NOMO-1 treated with DMSO at 0.1 percent for 48 hours (cell line): ENCODE measurements around the gene PNMA1.
A peak's percentile ranks its signal among the peaks of the same experiment; 100 is the strongest.

Experiments
- DNase-seq: peaks from one replicate; lab custom pipeline; 2025; ENCODE audit not compliant: unreplicated experiment; lab: John Stamatoyannopoulos, UW

Gene PNMA1

GRCh38 chr14:73713803-73714655 lies at the start of gene PNMA1:
Gene PNMA1 (minus strand): TSS chr14:73714384. CDS start chr14:73713639, 745 bp downstream.
- DNase-seq = peak; percentile 54

DNA sequence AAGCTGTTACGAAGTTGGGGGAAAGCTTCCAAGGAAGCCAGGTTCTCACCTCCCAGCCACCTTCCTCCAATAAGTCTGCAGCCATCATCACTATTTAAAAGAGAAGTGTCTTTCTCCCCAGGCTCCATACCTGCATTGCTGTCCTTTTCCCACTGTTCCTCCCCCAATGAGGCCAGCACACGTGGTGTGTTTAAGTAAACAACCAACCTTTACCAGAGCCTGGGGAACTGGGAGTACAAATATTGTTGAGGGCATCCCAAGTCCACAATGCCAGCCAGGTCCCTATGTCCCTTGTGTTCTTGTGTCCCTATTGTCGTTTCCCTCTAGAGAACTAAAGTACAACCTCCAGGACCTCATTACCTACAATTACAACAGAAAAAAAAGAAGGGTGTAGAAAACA lies 49.2 kb upstream of the PNMA1 start:
- DNase-seq = no peak

DNA sequence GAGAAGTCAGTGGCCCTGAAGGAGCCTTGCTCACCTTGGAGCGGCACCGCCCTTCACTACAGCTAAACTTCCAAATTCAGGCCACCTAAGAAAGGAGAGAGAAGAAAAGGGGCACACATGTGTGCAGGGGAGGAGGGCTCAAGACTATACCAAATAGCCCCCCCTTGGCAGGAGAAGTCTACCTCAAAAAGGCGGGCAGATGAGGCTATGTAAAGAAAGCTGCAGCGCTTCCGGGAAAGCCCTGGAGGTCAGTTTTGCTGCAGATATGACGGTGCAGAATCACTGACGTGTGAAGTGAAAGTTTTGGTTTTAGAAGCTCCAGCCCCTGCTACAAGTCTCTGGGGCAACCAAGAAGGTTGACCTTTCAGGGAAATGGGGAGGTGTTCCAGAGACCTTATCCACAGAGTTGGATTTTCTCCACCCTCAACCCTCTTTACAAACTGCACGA lies 48.2 kb upstream of the PNMA1 start:
- DNase-seq = peak; percentile 38

- DNase-seq = no peak
These were observed 47.6 kb upstream of the PNMA1 start for GRCh38 chr14:73761618-73762355.

GRCh38 chr14:73760598-73761586 lies 46.7 kb upstream of the PNMA1 start:
- no peak for DNase-seq

DNA sequence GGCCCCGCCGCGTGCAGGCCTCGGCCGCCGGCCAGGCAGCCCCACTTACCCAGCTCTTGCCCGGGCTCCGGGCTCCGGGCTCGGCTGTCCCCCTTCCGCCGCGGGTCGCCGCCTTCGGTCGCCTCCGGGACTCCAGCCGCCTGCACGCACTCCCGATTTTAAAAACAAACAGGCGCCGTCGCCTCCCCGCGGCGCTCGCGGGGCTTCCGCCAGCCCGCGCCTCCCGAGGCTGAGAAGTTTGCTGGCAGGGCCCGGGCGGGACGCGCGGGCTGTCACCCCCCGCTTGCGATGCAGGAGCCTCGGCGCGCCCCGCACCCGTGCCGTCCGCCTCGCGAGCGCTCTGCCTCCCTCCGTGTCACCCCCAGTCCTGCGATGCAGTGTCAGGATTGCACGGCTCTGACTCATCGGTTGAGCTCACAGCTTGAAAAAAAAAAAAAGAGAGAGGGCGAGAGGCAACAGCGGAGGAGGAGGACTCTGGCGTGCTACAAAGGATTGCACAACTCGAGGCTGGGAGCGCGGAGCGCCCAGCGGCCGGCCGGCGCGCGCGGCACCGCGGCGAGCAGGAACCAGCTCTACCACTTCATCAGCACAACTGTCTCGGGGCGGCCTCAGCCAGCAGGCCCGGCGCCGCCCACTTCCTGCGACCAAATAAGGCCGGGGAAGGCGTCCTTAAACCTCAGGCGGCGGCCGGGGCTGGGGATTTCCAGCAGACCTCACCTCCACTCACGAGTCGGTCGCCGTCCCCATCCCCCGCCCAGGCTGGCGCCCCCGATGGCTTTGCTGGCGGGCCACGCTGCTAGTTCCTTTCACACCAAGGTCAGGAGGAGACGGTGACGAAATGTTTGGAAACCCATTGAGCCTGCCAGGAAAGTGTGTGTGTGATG lies 45.8 kb upstream of the PNMA1 start:
- peak; percentile 99 for DNase-seq

DNA sequence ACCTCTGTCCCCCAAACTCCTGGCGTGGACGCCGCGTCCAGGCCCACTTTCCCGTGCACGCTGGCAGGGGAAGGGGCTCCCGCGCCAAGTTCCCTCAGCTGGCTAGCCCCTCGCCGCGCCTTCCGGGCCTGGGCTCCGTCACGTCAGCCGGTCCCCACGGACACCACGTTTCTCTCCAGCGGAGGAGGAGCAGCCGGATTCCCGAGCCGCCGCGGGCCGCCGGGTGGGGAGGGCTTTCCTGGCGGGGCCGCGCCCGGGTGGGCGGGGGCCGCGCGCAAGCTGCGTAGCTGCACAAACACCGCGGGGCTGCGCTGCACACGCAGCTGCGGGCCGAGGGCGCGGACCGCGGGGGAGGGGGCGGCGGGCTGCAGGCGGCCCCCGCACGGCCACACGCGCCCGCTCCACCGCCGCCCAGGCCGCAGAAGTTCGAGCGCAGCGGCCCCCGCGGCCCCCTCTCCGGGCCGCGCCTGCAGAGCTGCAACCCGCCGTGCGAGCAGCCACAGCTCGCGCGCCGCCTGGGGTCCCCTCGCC lies 45.1 kb upstream of the PNMA1 start:
- no peak for DNase-seq

DNA sequence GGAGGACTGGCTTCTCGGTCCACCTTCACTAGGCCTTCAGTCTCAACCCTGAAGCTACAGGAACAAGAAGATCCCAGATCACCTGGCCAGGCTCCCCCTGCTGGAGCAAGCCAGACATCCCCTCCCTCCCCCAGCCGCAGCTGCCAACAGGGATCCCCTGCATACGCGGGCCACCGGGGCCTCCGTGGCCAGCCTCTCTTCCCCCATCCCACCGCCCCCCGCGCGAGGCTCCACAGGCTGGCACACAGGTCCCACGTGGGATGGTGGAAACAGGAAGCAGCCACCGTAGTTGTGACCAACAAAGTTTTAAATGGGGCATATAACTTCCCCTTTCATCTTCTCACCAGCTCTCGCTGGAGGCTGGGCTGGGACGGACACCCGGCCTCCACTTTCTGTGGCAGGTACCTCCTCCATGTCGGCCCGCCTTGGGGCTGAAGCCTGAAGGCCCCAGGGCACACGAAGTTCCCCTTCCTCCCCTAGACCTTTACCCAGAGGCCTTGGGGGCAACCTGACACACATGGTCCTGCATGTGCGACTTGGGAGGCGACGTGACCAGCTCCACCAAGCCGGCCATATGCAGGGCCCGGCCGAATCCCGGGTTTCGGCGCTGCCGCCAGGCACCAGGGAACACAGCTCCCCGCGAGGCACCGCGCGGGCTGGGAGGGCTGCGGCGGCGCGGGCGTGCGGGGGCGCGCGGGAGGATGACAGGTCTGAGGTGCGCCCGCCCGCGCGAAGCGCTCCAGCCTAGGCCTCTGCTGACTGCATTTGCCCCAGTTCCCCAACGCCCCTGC lies 44.4 kb upstream of the PNMA1 start:
- peak; percentile 95 for DNase-seq

GRCh38 chr14:73757876-73758391 lies 43.8 kb upstream of the PNMA1 start:
- no peak for DNase-seq

DNA sequence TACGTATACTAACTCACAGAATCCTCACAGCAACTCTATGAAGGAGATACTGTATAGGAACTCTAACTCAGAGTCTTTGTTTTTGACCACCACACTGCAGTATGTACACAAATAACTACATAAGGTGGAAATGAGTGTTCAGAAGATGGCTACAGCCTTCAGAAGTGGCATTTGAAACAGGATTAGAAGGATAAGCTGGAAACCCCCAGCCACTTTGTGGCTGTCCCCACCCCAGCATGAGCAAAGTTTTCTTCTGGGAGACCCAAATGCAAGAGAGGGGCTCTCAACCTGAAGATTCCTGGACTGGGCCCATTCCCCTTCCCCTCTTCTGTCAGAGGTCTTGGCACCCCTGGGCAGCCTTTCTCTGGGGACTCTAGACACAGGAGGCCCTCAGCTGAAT lies 43.2 kb upstream of the PNMA1 start:
- no peak for DNase-seq

- no peak for DNase-seq
These were observed 41.3 kb upstream of the PNMA1 start for GRCh38 chr14:73755434-73756014.

- DNase-seq = no peak
These were observed 40.8 kb upstream of the PNMA1 start for GRCh38 chr14:73754911-73755360.

GRCh38 chr14:73753887-73754795 lies 40.0 kb upstream of the PNMA1 start:
- DNase-seq = peak; percentile 79

DNA sequence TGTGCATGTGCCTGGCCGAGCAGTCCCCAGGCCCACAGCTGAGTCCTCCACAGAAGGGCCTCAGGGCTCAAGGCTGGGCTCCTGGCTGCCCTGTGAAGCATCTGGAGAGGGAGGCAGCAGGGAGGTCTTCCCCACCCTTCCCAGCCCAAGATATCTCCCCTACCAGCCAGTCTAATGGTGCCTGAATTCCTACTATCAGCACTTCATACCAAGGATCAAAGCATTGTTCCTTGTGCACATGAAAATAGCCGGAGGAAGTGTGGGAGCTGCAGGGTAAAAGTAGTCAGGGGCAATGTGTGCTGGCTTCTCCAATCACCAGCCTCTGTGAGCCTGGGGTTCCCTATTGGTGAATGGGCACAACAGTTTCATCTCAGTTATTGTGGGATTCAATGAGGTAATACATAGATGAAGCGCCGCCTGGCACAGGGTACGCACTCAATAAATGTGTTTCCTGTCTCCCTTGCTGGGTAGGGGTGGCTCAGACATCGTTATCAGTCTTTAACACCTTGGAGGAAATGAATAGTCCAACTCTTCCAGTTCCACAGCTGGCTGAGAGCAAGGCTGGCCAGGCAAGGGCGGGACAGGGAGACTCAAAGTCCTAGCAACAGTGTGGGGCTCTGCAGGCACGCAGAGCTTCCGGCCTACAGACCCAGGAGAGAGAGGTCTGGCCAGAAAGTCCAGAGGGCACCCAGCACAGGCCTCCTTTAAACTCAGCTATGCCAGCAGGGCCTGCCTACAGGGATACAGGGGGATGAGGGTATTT lies 39.1 kb upstream of the PNMA1 start:
- DNase-seq = no peak

DNA sequence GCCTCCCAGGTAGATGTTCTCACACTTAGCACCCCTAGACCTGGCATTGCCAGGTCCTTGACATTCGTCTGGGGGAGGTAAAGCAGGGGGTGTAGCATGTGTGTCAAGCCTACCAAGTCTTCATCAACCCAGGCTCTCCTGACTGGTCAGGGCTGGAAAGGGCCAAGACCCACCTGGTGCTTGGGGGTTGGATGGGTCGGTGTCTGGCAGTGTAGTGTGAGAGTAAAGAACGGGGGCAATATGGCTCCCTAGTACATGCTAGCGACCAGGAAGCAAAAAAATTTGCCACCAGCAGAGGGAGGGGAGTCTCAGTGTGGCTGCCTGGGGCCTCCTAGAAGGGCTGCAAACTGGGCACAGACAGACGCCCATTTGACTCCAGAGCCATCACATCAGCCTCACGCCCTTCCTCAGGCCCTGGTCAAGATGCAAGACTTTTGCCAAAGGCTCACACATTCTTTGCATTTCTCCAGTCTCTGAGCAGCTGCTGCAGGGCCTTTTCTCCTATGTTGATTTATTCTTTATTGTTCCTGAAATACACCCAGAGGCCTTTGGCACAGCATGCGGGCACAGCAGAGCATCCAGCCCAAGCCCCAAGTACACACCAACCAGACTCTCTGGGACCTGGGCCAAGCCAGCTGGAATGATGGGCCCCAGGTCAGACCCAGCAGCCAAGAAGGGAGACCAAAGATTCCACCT lies 38.3 kb upstream of the PNMA1 start:
- DNase-seq = peak; percentile 3

DNA sequence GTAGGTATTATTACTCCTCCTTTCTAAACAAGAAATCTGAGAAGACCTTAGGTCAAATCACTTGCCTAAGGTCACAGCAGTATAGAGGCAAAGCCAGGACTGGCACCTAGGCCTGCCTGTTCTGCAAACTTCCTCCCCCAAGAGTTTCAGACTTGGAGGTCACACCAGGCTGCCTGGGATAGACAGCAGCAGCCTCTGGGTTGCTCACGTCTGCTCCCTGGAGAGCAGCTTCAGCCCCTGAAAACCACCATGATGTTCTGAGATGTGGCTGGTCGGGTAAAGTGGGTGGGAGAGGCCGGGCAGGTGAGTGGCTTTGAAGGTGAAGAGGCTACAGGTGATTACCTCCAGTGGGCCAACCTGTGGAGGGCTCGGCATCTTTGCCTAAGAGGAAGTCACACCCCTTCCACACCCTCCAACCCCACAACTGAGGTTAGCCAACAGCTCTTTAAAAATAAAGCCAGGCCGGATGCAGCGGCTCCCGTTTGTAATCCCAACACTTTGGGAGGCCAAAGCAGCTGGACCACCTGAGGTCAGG lies 37.0 kb upstream of the PNMA1 start:
- DNase-seq = peak; percentile 59
